ENCODE measurements around the gene FANCC. TPM values are rescaled to one million over a fixed set of nuclear protein-coding genes. Genes with fewer than 3 reads are reported as not detected.

Gene FANCC
- total and polyA plus RNA-seq, 2 of the 8 experiments (the other 6 are each of a cell fraction or from before 2014, with no cell fraction given): 7.8 to 15.2 TPM

GRCh38 chr9:95116808-95117204 is 200.7 kb downstream of the FANCC start:
- H2BK120ac ChIP-seq (replicated peaks; ENCODE audit: low read depth, low read length): no peak overlapping the region
- no peak overlapping the region for H3K4me3 ChIP-seq (ENCODE audit: extremely low read depth in 1 of 4, insufficient read depth in 2 of 4, low read depth in 3 of 4, low read length in 4 of 4)
- H3K4me1 ChIP-seq (replicated peaks in 1 of 4; ENCODE audit: control insufficient read depth in 3 of 4, insufficient read depth in 4 of 4, low read length in 3 of 4): no peaks in the 10 kb centered on the region
- H2BK20ac ChIP-seq (ENCODE audit: low read length): no peak overlapping the region
- no peak overlapping the region for H3K23ac ChIP-seq (ENCODE audit: insufficient read length)
- DNase-seq (ENCODE audit: low read depth in 1 of 2, low spot score in 2 of 2): no peak
- H3K79me1 ChIP-seq (ENCODE audit: low read depth, low read length): no peaks in the 10 kb centered on the region
- H3K14ac ChIP-seq (ENCODE audit: insufficient read length): no peak overlapping the region
- no peaks in the 10 kb centered on the region for H3K23me2 ChIP-seq (ENCODE audit: low read depth, low read length)
- H2BK15ac ChIP-seq (ENCODE audit: low read length): no peak overlapping the region
- H2BK5ac ChIP-seq (ENCODE audit: low read depth, low read length): no peak overlapping the region
- WGBS, 2 experiments (ENCODE audit: extremely low coverage in 1 of 2, insufficient coverage in 1 of 2, insufficient read length in 1 of 2, insufficient replicate concordance in 2 of 2, low coverage in 1 of 2, low lambda C conversion rate in 2 of 2, missing lambda C conversion rate in 1 of 2): 75% methylated on average over 1 of the region's 1 CpG; no CpG with 5 or more reads in 1 of the 2 experiments
- H3K27ac ChIP-seq (ENCODE audit: low read depth, low read length): no peak overlapping the region
- TF ChIP-seq SIN3A (conservative IDR thresholded peaks at IDR 0.05 in 1 of 2, IDR thresholded peaks at IDR 0.05 in 1 of 2; ENCODE audit: low read depth in 1 of 2, low read length in 2 of 2) (no peak), MAFK (IDR thresholded peaks at IDR 0.05; ENCODE audit: low read depth, low read length) (no peak), SIX5 (IDR thresholded peaks at IDR 0.05; ENCODE audit: low read depth, low read length) (no peak), RXRA (IDR thresholded peaks at IDR 0.05; ENCODE audit: insufficient read depth, low read depth, low read length) (no peak), EGR1 (IDR thresholded peaks at IDR 0.05; ENCODE audit: borderline replicate concordance, low read depth, low read length) (no peak), TCF12 (IDR thresholded peaks at IDR 0.05; ENCODE audit: low read depth, low read length) (no peak), BRCA1 (IDR thresholded peaks at IDR 0.05; ENCODE audit: low read depth, low read length) (no peak), TBP (IDR thresholded peaks at IDR 0.05; ENCODE audit: low read depth, low read length) (no peak), PHF8 (conservative IDR thresholded peaks at IDR 0.05; ENCODE audit: low read depth, low read length) (no peak)
- H3K27me3 ChIP-seq (replicated peaks in 1 of 4; ENCODE audit: control insufficient read depth in 3 of 4, extremely low read depth in 1 of 4, insufficient read depth in 3 of 4, low read length in 3 of 4): no peaks in the 10 kb centered on the region
- no peak overlapping the region for H2BK12ac ChIP-seq (ENCODE audit: low read depth, low read length)
- no peaks in the 10 kb centered on the region for H3K79me2 ChIP-seq (ENCODE audit: control insufficient read depth in 1 of 2, insufficient read depth in 2 of 2, low read length in 2 of 2)
- no peak overlapping the region for H2AFZ ChIP-seq (ENCODE audit: low read length)
- H4K20me1 ChIP-seq (replicated peaks in 1 of 2; ENCODE audit: control insufficient read depth in 1 of 2, insufficient read depth in 2 of 2, low read length in 2 of 2): peaks cover 0 to 2% of the 10 kb centered on the region in 2 experiments
- no peak overlapping the region for H3K9ac ChIP-seq (replicated peaks in 1 of 4; ENCODE audit: extremely low read depth in 1 of 4, low read depth in 3 of 4, low read length in 3 of 4)
- POLR2A ChIA-PET (ENCODE audit: partially characterized antibody): no interaction called here
- no peak overlapping the region for H3K56ac ChIP-seq (replicated peaks; ENCODE audit: insufficient read length, low read depth, low read length)
- H4K5ac ChIP-seq (ENCODE audit: insufficient read length, low read depth, low read length): no peak overlapping the region
- no peak for FAIRE-seq
- no peaks in the 10 kb centered on the region for H3K9me3 ChIP-seq (ENCODE audit: insufficient read depth in 2 of 2, low read depth in 1 of 2, low read length in 1 of 2)
- no peak overlapping the region for H3K18ac ChIP-seq (ENCODE audit: extremely low read depth, low read length)
- H3K4ac ChIP-seq (replicated peaks; ENCODE audit: insufficient read length, low read depth, low read length): no peak overlapping the region
- no peak overlapping the region for H4K8ac ChIP-seq (ENCODE audit: extremely low read depth, insufficient read depth, low read length)
- no peak overlapping the region for H2AK5ac ChIP-seq (ENCODE audit: low read depth, low read length)
- H4K91ac ChIP-seq (replicated peaks; ENCODE audit: insufficient read length, low read length): no peak overlapping the region
- no peaks in the 10 kb centered on the region for H3K36me3 ChIP-seq (ENCODE audit: control insufficient read depth in 2 of 4, insufficient read depth in 4 of 4, low read length in 3 of 4)
- CTCF ChIA-PET (ENCODE audit: partially characterized antibody): interaction anchor here (0.7 to 9.5 kb wide), 19 partner anchors 10 to 484 kb away, joined by 3 to 141 read pairs (median 4); no protein-coding TSS in a partner anchor
- no peak overlapping the region for H3K4me2 ChIP-seq (ENCODE audit: insufficient read depth in 1 of 2, low read depth in 2 of 2, low read length in 2 of 2)
